Cardiac fibroblast (primary cell): ENCODE results near the gene MSI1.

Experiments
- DNase-seq, 2 donors: peaks; one replicate each; pipeline versions ENCODE4 v3.0.0 to v3.0.0-alpha.2; 2010; ENCODE audit warnings: low read depth in 2 of 2
- H3K4me3 ChIP-seq, 2 donors: replicated peaks in 1 of 2; 1 replicate in 1 of 2; 2 replicates in 1 of 2; pipeline ENCODE4 v1.5.1; 2011; ENCODE audit warnings: low read depth in 2 of 2, low read length in 2 of 2, mild to moderate bottlenecking in 2 of 2, moderate library complexity in 1 of 2
- TF ChIP-seq, protein P1 (sequence below): IDR thresholded peaks from one replicate; pipeline ENCODE4 v1.5.1; 2011; ENCODE audit warnings: low read depth, mild to moderate bottlenecking, low read length, inconsistent platforms

MSI1 gene

GRCh38 chr12:120368789-120369602 lies at the start of gene MSI1:
Gene MSI1, minus strand, starts transcription at chr12:120369164. Its CDS starts 73 bp downstream, at chr12:120369091.
- H3K4me3 ChIP-seq, result peak within 1 kb of the TSS in 1 of 2 donors; percentile 11
- TF ChIP-seq, protein P1, sequence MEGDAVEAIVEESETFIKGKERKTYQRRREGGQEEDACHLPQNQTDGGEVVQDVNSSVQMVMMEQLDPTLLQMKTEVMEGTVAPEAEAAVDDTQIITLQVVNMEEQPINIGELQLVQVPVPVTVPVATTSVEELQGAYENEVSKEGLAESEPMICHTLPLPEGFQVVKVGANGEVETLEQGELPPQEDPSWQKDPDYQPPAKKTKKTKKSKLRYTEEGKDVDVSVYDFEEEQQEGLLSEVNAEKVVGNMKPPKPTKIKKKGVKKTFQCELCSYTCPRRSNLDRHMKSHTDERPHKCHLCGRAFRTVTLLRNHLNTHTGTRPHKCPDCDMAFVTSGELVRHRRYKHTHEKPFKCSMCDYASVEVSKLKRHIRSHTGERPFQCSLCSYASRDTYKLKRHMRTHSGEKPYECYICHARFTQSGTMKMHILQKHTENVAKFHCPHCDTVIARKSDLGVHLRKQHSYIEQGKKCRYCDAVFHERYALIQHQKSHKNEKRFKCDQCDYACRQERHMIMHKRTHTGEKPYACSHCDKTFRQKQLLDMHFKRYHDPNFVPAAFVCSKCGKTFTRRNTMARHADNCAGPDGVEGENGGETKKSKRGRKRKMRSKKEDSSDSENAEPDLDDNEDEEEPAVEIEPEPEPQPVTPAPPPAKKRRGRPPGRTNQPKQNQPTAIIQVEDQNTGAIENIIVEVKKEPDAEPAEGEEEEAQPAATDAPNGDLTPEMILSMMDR, result no peak
- DNase-seq, result no peak

DNA sequence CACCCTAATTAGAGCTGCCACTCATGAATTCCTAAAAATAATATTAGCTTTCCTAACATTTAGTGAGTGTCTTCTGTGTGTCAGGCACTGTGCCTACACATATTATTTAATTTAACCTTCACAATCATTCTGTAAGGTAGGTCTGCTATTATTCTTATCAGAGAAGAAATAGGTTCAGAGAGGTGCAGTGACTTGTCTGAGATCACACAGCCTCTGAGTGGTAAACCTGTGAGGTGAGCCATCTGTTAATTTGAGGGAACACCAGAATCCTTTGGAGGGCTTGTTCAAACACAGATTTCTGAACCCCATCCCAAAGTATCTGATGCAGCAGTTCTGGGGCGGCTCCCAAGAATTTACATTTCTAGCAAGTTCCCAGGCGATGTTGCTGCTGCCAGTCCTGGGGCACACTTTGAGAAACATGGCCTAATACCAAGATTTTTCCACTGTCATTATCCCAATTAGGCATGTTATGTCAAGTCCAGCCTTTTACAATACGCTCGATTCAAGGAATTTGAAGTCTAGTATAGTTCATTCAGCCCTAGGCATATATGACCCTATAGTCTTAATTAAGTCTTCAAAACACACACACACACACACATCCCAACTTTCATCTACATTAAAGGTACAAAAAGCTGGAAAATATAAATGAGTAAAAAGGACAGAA lies 49.1 kb upstream of the MSI1 start:
- no peak for DNase-seq
- TF ChIP-seq, protein P1, result no peak
- H3K4me3 ChIP-seq, result no peak overlapping the region

DNA sequence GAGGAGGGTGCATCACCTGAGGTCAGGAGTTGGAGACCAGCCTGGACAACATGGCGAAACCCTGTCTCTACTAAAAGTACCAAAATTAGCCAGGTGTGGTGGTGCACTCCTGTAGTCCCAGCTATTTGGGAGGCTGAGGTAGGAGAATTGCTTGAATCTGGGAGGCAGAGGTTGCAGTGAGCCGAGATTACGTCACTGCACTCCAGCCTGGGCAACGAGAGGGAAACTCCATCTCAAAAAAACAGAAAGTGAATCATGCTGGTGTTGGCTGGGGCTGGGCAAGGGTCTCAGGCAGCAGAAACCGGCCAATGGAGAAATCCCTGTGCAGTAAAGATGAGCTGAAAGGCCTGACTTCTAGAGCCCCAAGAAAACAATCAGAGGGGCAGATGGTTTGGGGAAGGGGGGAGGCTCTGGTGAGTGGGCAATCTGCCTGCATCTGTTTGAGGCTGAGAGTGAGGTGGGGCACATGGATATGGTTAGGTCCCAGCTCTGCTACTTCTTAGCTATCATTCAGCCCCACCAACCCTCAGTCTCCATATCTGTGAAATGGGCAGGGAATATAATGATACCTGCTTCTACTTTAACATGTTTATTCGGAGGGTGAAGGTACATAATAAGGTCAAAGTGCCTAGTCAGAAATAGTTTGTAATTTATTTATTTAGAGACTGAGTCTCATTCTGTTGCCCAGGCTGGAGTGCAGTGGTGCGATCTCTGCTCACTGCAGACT lies 47.7 kb upstream of the MSI1 start:
- TF ChIP-seq, protein P1, result no peak
- H3K4me3 ChIP-seq, result no peak overlapping the region
- DNase-seq, result no peak

GRCh38 chr12:120413901-120414695 lies 45.1 kb upstream of the MSI1 start:
- TF ChIP-seq, protein P1, result no peak
- DNase-seq, result no peak
- no peak overlapping the region for H3K4me3 ChIP-seq

GRCh38 chr12:120412421-120412820 lies 43.5 kb upstream of the MSI1 start:
- peak in 1 of 2 donors; percentile 18 for DNase-seq
- no peak overlapping the region for H3K4me3 ChIP-seq
- TF ChIP-seq, protein P1, result no peak

- H3K4me3 ChIP-seq, result no peak overlapping the region
- TF ChIP-seq, protein P1, result no peak
- DNase-seq, result no peak
Measured at GRCh38 chr12:120408771-120409170, 39.8 kb upstream of the MSI1 start.
